Stimulated activated CD8-positive, alpha-beta memory T cell treated with anti-CD3 and anti-CD28 coated beads, Interleukin-7, amount 100 ng/mL, for 1 hour (primary cell): ENCODE data around the gene COL19A1.

Experiments used
- DNase-seq, 2 donors: peaks; one replicate each; pipeline ENCODE4 v3.0.0-alpha.2; 2020; ENCODE audit warnings: low read depth in 2 of 2

COL19A1 gene

GRCh38 chr6:70221715-70222438 lies 355.5 kb downstream of the COL19A1 start:
- no peak for DNase-seq

DNA sequence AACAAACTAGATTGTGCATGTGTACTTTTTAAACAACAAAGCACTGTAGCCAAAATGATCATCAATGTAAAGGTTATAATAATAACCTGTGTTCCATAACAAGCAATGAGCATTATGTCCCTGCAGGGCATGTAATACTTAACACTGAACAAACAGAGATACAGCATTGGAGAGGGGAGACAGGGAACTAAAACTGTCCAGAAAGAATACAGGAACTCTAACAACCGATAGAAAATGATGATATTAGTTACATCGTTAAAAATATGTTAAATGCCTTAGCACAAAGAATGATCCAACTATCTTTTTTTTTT lies 356.0 kb downstream of the COL19A1 start:
- no peak for DNase-seq

- no peak for DNase-seq
Observed at GRCh38 chr6:70225055-70225454, 358.7 kb downstream of the COL19A1 start.

- DNase-seq, result no peak
Observed at GRCh38 chr6:70231311-70231710, 365.0 kb downstream of the COL19A1 start.

- DNase-seq, result no peak
Observed at GRCh38 chr6:70234561-70235236, 368.3 kb downstream of the COL19A1 start.

- no peak for DNase-seq
Observed at GRCh38 chr6:70236343-70236742, 370.0 kb downstream of the COL19A1 start.

- DNase-seq, result no peak
Observed at GRCh38 chr6:70241031-70241430, 374.7 kb downstream of the COL19A1 start.

GRCh38 chr6:70241991-70242420 lies 375.6 kb downstream of the COL19A1 start:
- no peak for DNase-seq

DNA sequence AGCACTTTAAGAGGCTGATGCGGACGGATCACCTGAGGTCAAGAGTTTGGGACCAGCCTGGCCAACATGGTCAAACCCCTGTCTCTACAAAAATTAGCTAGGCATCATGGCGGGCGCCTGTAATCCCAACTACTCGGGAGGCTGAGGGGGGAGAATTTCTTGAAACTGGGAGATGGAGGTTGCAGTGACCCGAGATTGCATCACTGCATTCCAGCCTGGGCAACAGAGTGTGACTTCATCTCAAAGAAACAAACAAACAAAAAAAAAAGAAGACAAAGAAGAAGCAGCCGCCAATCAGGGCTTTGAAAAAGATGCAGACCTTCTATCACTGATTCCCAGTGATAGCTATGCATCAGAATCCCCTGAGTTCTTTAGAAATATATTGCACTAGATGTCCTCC lies 379.8 kb downstream of the COL19A1 start:
- no peak for DNase-seq

- no peak for DNase-seq
Observed at GRCh38 chr6:70252604-70253003, 386.2 kb downstream of the COL19A1 start.

- no peak for DNase-seq
Observed at GRCh38 chr6:70253923-70254322, 387.6 kb downstream of the COL19A1 start.

DNA sequence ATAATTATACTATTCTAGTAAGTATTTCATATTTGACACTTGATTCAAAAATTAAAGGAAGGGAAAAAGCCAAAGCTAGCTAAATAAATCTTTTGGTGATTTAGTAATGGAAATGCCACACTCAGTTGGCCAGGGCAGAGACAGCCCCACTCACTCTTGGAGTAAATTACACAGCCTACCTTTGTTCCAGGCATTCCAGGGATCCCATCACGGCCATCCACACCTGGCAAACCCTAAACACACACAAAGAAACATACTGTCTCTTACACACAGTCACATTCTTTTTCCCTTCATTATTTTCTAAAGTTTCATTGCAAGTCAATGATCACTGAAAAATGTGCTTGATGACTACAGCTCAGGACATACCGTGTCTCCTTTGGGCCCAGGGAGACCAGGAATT lies 388.4 kb downstream of the COL19A1 start:
- DNase-seq, result no peak

GRCh38 chr6:70257768-70258273 lies 391.5 kb downstream of the COL19A1 start:
- DNase-seq, result no peak

DNA sequence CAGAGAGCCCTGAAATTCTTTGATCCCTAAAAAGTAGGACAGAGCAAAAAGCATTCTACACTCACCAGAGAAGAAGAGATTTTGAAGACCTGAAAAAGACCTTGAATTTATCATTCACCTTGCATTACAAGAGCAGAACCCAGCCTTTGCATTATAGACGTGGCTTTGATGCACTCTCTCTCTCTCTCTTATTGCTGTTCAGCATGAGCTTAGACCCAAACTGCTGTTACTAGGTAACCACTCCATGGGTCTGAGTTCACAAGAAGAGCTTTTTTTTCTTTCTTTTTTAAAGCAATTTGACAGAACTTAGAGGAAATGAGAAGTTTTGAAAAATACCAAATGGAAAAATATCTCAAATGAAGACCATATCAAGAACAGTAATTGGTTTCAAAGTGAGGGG lies 392.1 kb downstream of the COL19A1 start:
- DNase-seq, result no peak
